Hepatocyte (in vitro differentiated cells): ENCODE data around the gene IL3RA. TPM values are rescaled to one million over a fixed set of nuclear protein-coding genes. Genes with fewer than 3 reads are reported as not detected.

Source experiments
- DNase-seq: peaks from one replicate; pipeline ENCODE4 v3.0.0-alpha.2; 2016; ENCODE audit warnings: low spot score
- H2AFZ ChIP-seq: fragments of 200-600 bp; sonication (generic); 2 replicates; pipeline ENCODE4 v1.6.0; 2016; ENCODE audit warnings: antibody characterized with exemption, mild to moderate bottlenecking
- H3K27ac ChIP-seq: fragments of 200-600 bp; sonication (generic); 2 replicates; pipeline ENCODE4 v1.5.1; 2016; ENCODE audit warnings: mild to moderate bottlenecking
- H3K27me3 ChIP-seq: fragments of 200-600 bp; sonication (generic); 2 replicates; pipeline ENCODE4 v1.6.1; 2016
- H3K36me3 ChIP-seq: fragments of 200-600 bp; sonication (generic); replicated peaks from 2 replicates; pipeline ENCODE4 v1.5.1; 2016; ENCODE audit warnings: low read depth; ENCODE audit not compliant: insufficient read depth
- H3K4me1 ChIP-seq: fragments of 200-600 bp; sonication (generic); 2 replicates; pipeline ENCODE4 v1.5.1; 2016; ENCODE audit warnings: mild to moderate bottlenecking, moderate library complexity; ENCODE audit not compliant: insufficient read depth
- H3K4me2 ChIP-seq: fragments of 200-600 bp; sonication (generic); 2 replicates; pipeline ENCODE4 v1.6.0; 2016
- H3K4me3 ChIP-seq: fragments of 200-600 bp; sonication (generic); 2 replicates; pipeline ENCODE4 v1.5.1; 2016; ENCODE audit warnings: mild to moderate bottlenecking
- H3K79me2 ChIP-seq: fragments of 200-600 bp; sonication (generic); 2 replicates; pipeline ENCODE4 v1.6.0; 2017; ENCODE audit warnings: mild to moderate bottlenecking
- H3K9me2 ChIP-seq: fragments of 200-600 bp; sonication (generic); replicated peaks from 2 replicates; pipeline ENCODE4 v1.6.0; 2017; ENCODE audit warnings: mild to moderate bottlenecking; ENCODE audit not compliant: insufficient read depth
- H3K9me3 ChIP-seq: fragments of 200-600 bp; sonication (generic); 2 replicates; pipeline ENCODE4 v1.5.1; 2016; ENCODE audit warnings: low read depth, mild to moderate bottlenecking
- H4K20me1 ChIP-seq: fragments of 200-600 bp; sonication (generic); 2 replicates; pipeline ENCODE4 v1.6.0; 2016; ENCODE audit warnings: mild to moderate bottlenecking; ENCODE audit not compliant: insufficient read depth, poor library complexity, severe bottlenecking
- CTCF ChIP-seq: fragments of 200-600 bp; sonication (generic); IDR thresholded peaks from 2 replicates; pipeline ENCODE4 v1.5.1; 2016; ENCODE audit warnings: antibody characterized with exemption, mild to moderate bottlenecking; ENCODE audit not compliant: poor library complexity
- EZH2 ChIP-seq: fragments of 200-600 bp; sonication (generic); IDR thresholded peaks from 2 replicates; pipeline ENCODE4 v1.6.1; 2016; ENCODE audit warnings: antibody characterized with exemption, mild to moderate bottlenecking, borderline replicate concordance
- EZH2phosphoT487 ChIP-seq: fragments of 200-600 bp; sonication (generic); IDR thresholded peaks from one replicate; pipeline ENCODE4 v1.6.1; 2018; ENCODE audit warnings: antibody characterized with exemption, mild to moderate bottlenecking, low read depth, moderate library complexity; ENCODE audit not compliant: unreplicated experiment, severe bottlenecking
- WGBS: methylation state at CpG from one replicate; pipeline ENCODE4 v1.1.6; 2016; ENCODE audit warnings: low lambda C conversion rate; ENCODE audit errors: missing lambda C conversion rate; 5-methylcytosine and 5-hydroxymethylcytosine counted together
- polyA plus RNA-seq: library from polyadenylated mRNA; unstranded; fragments of >200 nt; fragmentation: Nextera tagmentation; extraction: Ambion mirVana; gene quantifications from 2 replicates; pipeline ENCODE4 v1.2.1, GENCODE V29; 2016
- total RNA-seq: library from RNA; depleted of rRNA; stranded (reverse); fragments of >200 nt; gene quantifications from 2 replicates; pipeline ENCODE4 v1.2.3, GENCODE V29; 2014

The IL3RA gene
- total and polyA plus RNA-seq, 2 experiments from 2014 or later, result 0.30 to 0.42 TPM

GRCh38 chrX:1385253-1386223 lies 49.0 kb downstream of the IL3RA start:
- TF ChIP-seq CTCF (no peak), EZH2phosphoT487 (no peak), EZH2 (no peak)
- DNase-seq, result no peak
- Histone ChIP-seq H3K27ac (no peak overlapping the region), H3K4me2 (no peak overlapping the region), H3K9me3 (no peaks in the 10 kb centered on the region), H3K4me3 (no peak overlapping the region), H2AFZ (no peak overlapping the region), H3K79me2 (peaks cover 34% of the 10 kb centered on the region), H3K9me2 (no peaks in the 10 kb centered on the region), H4K20me1 (peaks cover 43% of the 10 kb centered on the region), H3K36me3 (no peaks in the 10 kb centered on the region), H3K27me3 (no peaks in the 10 kb centered on the region), H3K4me1 (peaks cover 10% of the 10 kb centered on the region)
- 98% methylated on average over 36 of the region's 36 CpGs for WGBS

- no peaks in the 10 kb centered on the region for H3K36me3 ChIP-seq
- DNase-seq, result no peak
- H4K20me1 ChIP-seq, result peaks cover 52% of the 10 kb centered on the region
- H3K27me3 ChIP-seq, result no peaks in the 10 kb centered on the region
- H2AFZ ChIP-seq, result no peak overlapping the region
- no peaks in the 10 kb centered on the region for H3K9me2 ChIP-seq
- no peak overlapping the region for H3K27ac ChIP-seq
- no peak overlapping the region for H3K4me3 ChIP-seq
- WGBS, result 98% methylated on average over 40 of the region's 41 CpGs
- no peaks in the 10 kb centered on the region for H3K9me3 ChIP-seq
- no peak overlapping the region for H3K4me2 ChIP-seq
- TF ChIP-seq CTCF, result no peak
- no peak for TF ChIP-seq EZH2phosphoT487
- TF ChIP-seq EZH2, result no peak
- H3K4me1 ChIP-seq, result peaks cover 15% of the 10 kb centered on the region
- peaks cover 43% of the 10 kb centered on the region for H3K79me2 ChIP-seq
Observed at GRCh38 chrX:1386338-1387127, 49.9 kb downstream of the IL3RA start.

GRCh38 chrX:1387141-1387776 lies 50.7 kb downstream of the IL3RA start:
- Histone ChIP-seq H3K4me2 (no peak overlapping the region), H4K20me1 (peaks cover 52% of the 10 kb centered on the region), H3K27me3 (no peaks in the 10 kb centered on the region), H2AFZ (no peak overlapping the region), H3K9me2 (no peaks in the 10 kb centered on the region), H3K36me3 (no peaks in the 10 kb centered on the region), H3K4me1 (peaks cover 15% of the 10 kb centered on the region), H3K27ac (no peak overlapping the region), H3K9me3 (no peaks in the 10 kb centered on the region), H3K79me2 (peaks cover 43% of the 10 kb centered on the region), H3K4me3 (no peak overlapping the region)
- no peak for DNase-seq
- WGBS, result 97% methylated on average over 34 of the region's 43 CpGs
- TF ChIP-seq EZH2phosphoT487 (no peak), EZH2 (no peak), CTCF (no peak)
